SIG-M5 treated with dmso at 0.1 percent for 504 hours (cell line): ENCODE results near the gene NECTIN4.
"Not testable (repeated sequence)": the region's sequence is repeated elsewhere in the genome, so short reads cannot be mapped to it uniquely, and the experiment has no call there.

Source experiments
- DNase-seq: peaks from one replicate; lab custom pipeline; 2025; ENCODE audit not compliant: unreplicated experiment; lab: John Stamatoyannopoulos, UW

The NECTIN4 gene

GRCh38 chr1:161065681-161066080 is 23.7 kb downstream of the NECTIN4 start:
- not testable (repeated sequence) for DNase-seq

GRCh38 chr1:161063936-161064335 is 25.4 kb downstream of the NECTIN4 start:
- DNase-seq = not testable (repeated sequence)

GRCh38 chr1:161061419-161061818 is 27.9 kb downstream of the NECTIN4 start:
- no peak for DNase-seq

GRCh38 chr1:161059293-161059692 is 30.1 kb downstream of the NECTIN4 start:
- no peak for DNase-seq

GRCh38 chr1:161054805-161055204 is 34.6 kb downstream of the NECTIN4 start:
- DNase-seq = no peak

- DNase-seq = no peak
These were observed 35.1 kb downstream of the NECTIN4 start for GRCh38 chr1:161054232-161054631.

- no peak for DNase-seq
These were observed 36.5 kb downstream of the NECTIN4 start for GRCh38 chr1:161052899-161053298.

- no peak for DNase-seq
These were observed 38.1 kb downstream of the NECTIN4 start for GRCh38 chr1:161051219-161051618.

- no peak for DNase-seq
These were observed 40.2 kb downstream of the NECTIN4 start for GRCh38 chr1:161048949-161049722.

- no peak for DNase-seq
These were observed 41.6 kb downstream of the NECTIN4 start for GRCh38 chr1:161047436-161048420.

- DNase-seq = peak; percentile 95
These were observed 42.6 kb downstream of the NECTIN4 start for GRCh38 chr1:161046605-161047228.

- DNase-seq = peak; percentile 99
These were observed 43.4 kb downstream of the NECTIN4 start, which contains the start of gene USF1 for GRCh38 chr1:161045736-161046604. Gene USF1 (minus strand): TSS chr1:161045977. CDS start chr1:161043275, 2,702 bp downstream.

GRCh38 chr1:161044908-161045735 is 44.2 kb downstream of the NECTIN4 start:
- DNase-seq = peak; percentile 99

- DNase-seq = peak; percentile 71
These were observed 44.8 kb downstream of the NECTIN4 start for GRCh38 chr1:161044535-161044907.

- no peak for DNase-seq
These were observed 49.8 kb downstream of the NECTIN4 start for GRCh38 chr1:161039546-161039945.

- DNase-seq = no peak
These were observed 50.2 kb downstream of the NECTIN4 start for GRCh38 chr1:161039154-161039545.

GRCh38 chr1:161038523-161039153 is 50.7 kb downstream of the NECTIN4 start, which contains the start of gene TSTD1:
Gene TSTD1 (minus strand): TSS chr1:161038964. CDS start chr1:161038889, 75 bp downstream.
- DNase-seq = peak; percentile 19

GRCh38 chr1:161037661-161038522 is 51.5 kb downstream of the NECTIN4 start:
- DNase-seq = no peak
